Neural cell (in vitro differentiated cells): ENCODE data around the gene GRM4.

ENCODE experiments used
- EZH2 ChIP-seq: fragments of 200-600, 300-800 bp; shearing (Covaris generic), sonication (generic); IDR thresholded peaks from 2 replicates; pipeline ENCODE4 v1.6.1; 2014; ENCODE audit warnings: antibody characterized with exemption, low read length, borderline replicate concordance, mild to moderate bottlenecking; ENCODE audit not compliant: insufficient read depth, poor library complexity, severe bottlenecking
- MXI1 ChIP-seq: fragments of 450-650 bp; conservative IDR thresholded peaks from 2 replicates; pipeline ENCODE4 v1.6.1; 2014; ENCODE audit warnings: antibody characterized with exemption, mild to moderate bottlenecking; ENCODE audit not compliant: poor library complexity, severe bottlenecking
- POLR2AphosphoS5 ChIP-seq: IDR thresholded peaks from 2 replicates; pipeline ENCODE4 v1.6.1; 2012
- TAF1 ChIP-seq: IDR thresholded peaks from 2 replicates; pipeline ENCODE4 v1.6.1; 2012; ENCODE audit warnings: low read depth
- TF ChIP-seq, protein P1 (sequence below): fragments of 450-650 bp; IDR thresholded peaks from 2 replicates; pipeline ENCODE4 v1.5.1; 2014; ENCODE audit warnings: antibody characterized with exemption, mild to moderate bottlenecking, moderate library complexity; ENCODE audit not compliant: poor library complexity, severe bottlenecking
- TF ChIP-seq, protein P2 (sequence below): IDR thresholded peaks from 2 replicates; pipeline ENCODE4 v1.6.1; 2012; ENCODE audit warnings: borderline replicate concordance

DNA sequence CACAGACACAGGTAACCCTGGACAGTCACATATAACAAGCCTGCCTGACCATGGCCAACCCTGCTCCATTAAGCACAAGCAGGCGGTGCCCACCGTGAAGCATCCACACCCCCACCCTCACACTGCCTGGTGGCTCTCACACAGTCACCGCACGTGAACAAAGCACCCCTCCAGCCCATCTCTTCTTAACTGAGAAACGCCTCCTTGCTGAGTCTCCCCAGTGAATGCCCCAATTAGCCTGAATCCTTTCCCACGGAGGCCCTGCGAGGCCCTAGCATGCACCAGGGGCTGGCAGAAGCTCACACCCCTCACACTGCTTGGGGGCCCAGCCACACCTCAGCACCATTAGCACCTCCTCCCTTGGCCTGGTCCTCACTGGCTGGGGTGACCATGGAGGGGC is 72.3 kb downstream of the GRM4 start:
- no peak for TF ChIP-seq MXI1
- TF ChIP-seq POLR2AphosphoS5, result no peak
- TF ChIP-seq TAF1, result no peak
- no peak for TF ChIP-seq EZH2
- TF ChIP-seq, protein P1, sequence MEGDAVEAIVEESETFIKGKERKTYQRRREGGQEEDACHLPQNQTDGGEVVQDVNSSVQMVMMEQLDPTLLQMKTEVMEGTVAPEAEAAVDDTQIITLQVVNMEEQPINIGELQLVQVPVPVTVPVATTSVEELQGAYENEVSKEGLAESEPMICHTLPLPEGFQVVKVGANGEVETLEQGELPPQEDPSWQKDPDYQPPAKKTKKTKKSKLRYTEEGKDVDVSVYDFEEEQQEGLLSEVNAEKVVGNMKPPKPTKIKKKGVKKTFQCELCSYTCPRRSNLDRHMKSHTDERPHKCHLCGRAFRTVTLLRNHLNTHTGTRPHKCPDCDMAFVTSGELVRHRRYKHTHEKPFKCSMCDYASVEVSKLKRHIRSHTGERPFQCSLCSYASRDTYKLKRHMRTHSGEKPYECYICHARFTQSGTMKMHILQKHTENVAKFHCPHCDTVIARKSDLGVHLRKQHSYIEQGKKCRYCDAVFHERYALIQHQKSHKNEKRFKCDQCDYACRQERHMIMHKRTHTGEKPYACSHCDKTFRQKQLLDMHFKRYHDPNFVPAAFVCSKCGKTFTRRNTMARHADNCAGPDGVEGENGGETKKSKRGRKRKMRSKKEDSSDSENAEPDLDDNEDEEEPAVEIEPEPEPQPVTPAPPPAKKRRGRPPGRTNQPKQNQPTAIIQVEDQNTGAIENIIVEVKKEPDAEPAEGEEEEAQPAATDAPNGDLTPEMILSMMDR, result no peak
- TF ChIP-seq, protein P2, sequence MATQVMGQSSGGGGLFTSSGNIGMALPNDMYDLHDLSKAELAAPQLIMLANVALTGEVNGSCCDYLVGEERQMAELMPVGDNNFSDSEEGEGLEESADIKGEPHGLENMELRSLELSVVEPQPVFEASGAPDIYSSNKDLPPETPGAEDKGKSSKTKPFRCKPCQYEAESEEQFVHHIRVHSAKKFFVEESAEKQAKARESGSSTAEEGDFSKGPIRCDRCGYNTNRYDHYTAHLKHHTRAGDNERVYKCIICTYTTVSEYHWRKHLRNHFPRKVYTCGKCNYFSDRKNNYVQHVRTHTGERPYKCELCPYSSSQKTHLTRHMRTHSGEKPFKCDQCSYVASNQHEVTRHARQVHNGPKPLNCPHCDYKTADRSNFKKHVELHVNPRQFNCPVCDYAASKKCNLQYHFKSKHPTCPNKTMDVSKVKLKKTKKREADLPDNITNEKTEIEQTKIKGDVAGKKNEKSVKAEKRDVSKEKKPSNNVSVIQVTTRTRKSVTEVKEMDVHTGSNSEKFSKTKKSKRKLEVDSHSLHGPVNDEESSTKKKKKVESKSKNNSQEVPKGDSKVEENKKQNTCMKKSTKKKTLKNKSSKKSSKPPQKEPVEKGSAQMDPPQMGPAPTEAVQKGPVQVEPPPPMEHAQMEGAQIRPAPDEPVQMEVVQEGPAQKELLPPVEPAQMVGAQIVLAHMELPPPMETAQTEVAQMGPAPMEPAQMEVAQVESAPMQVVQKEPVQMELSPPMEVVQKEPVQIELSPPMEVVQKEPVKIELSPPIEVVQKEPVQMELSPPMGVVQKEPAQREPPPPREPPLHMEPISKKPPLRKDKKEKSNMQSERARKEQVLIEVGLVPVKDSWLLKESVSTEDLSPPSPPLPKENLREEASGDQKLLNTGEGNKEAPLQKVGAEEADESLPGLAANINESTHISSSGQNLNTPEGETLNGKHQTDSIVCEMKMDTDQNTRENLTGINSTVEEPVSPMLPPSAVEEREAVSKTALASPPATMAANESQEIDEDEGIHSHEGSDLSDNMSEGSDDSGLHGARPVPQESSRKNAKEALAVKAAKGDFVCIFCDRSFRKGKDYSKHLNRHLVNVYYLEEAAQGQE, result no peak
